ENCODE results near the gene LGALS14.
"Not testable (repeated sequence)": the region's sequence is repeated elsewhere in the genome, so short reads cannot be mapped to it uniquely, and the experiment has no call there.

LGALS14 gene

GRCh38 chr19:39710333-39710890 lies 6.1 kb downstream of the LGALS14 start:
- Histone ChIP-seq H3K27me3 (peaks cover 21% of the 10 kb centered on the region), H3K36me3 (no peaks in the 10 kb centered on the region), H3K9me3 (no peaks in the 10 kb centered on the region), H3K4me3 (ENCODE audit: low read depth in 1 of 2, low read length in 1 of 2) (no peak overlapping the region), H3K27ac (no peak overlapping the region), H3K4me1 (ENCODE audit: control insufficient read depth in 1 of 2, insufficient read depth in 1 of 2, low read depth in 1 of 2, low read length in 1 of 2) (no peaks in the 10 kb centered on the region)
- TF ChIP-seq, protein P1, sequence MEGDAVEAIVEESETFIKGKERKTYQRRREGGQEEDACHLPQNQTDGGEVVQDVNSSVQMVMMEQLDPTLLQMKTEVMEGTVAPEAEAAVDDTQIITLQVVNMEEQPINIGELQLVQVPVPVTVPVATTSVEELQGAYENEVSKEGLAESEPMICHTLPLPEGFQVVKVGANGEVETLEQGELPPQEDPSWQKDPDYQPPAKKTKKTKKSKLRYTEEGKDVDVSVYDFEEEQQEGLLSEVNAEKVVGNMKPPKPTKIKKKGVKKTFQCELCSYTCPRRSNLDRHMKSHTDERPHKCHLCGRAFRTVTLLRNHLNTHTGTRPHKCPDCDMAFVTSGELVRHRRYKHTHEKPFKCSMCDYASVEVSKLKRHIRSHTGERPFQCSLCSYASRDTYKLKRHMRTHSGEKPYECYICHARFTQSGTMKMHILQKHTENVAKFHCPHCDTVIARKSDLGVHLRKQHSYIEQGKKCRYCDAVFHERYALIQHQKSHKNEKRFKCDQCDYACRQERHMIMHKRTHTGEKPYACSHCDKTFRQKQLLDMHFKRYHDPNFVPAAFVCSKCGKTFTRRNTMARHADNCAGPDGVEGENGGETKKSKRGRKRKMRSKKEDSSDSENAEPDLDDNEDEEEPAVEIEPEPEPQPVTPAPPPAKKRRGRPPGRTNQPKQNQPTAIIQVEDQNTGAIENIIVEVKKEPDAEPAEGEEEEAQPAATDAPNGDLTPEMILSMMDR (IDR thresholded peaks at IDR 0.05), result no peak

GRCh38 chr19:39720144-39720543 lies 15.9 kb downstream of the LGALS14 start:
- not testable (repeated sequence) for H3K4me3 ChIP-seq (ENCODE audit: low read depth in 1 of 2, low read length in 1 of 2); H3K9me3 ChIP-seq; H3K4me1 ChIP-seq (ENCODE audit: control insufficient read depth in 1 of 2, insufficient read depth in 1 of 2, low read depth in 1 of 2, low read length in 1 of 2); H3K27ac ChIP-seq; H3K36me3 ChIP-seq
- H3K27me3 ChIP-seq, result peaks cover 17% of the 10 kb centered on the region

- Histone ChIP-seq H3K27ac (no peak overlapping the region), H3K36me3 (peaks cover 4% of the 10 kb centered on the region), H3K27me3 (peaks cover 13% of the 10 kb centered on the region), H3K9me3 (no peaks in the 10 kb centered on the region), H3K4me3 (ENCODE audit: low read depth in 1 of 2, low read length in 1 of 2) (no peak overlapping the region), H3K4me1 (ENCODE audit: control insufficient read depth in 1 of 2, insufficient read depth in 1 of 2, low read depth in 1 of 2, low read length in 1 of 2) (no peaks in the 10 kb centered on the region)
- TF ChIP-seq, protein P1 (IDR thresholded peaks at IDR 0.05), result no peak
These were observed 21.7 kb downstream of the LGALS14 start for GRCh38 chr19:39725995-39726394.

GRCh38 chr19:39727070-39727800 lies 23.0 kb downstream of the LGALS14 start:
- H3K4me1 ChIP-seq (ENCODE audit: control insufficient read depth in 1 of 2, insufficient read depth in 1 of 2, low read depth in 1 of 2, low read length in 1 of 2), result no peaks in the 10 kb centered on the region
- no peak overlapping the region for H3K27ac ChIP-seq
- H3K9me3 ChIP-seq, result no peaks in the 10 kb centered on the region
- no peak overlapping the region for H3K4me3 ChIP-seq (ENCODE audit: low read depth in 1 of 2, low read length in 1 of 2)
- TF ChIP-seq, protein P1 (IDR thresholded peaks at IDR 0.05), result no peak
- H3K36me3 ChIP-seq, result peaks cover 11% of the 10 kb centered on the region
- peaks cover 13% of the 10 kb centered on the region for H3K27me3 ChIP-seq

DNA sequence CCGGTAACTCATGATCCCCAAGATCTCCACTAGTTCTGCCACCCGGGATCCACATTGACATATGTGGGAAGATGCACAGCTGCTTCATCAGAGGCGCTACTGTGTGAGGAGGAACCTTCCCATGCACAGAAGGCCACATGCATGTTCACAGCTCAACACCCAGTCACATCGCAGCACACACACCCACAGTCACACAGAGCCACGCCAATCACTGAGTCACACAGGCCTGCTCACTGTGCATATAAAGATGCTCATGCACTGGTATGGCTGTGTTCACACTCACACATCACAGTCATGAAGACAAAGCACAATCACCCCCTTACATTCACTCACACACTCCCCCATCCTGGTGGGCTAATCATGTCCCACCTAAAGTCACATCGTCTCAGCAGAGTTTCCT lies 23.8 kb downstream of the LGALS14 start:
- TF ChIP-seq, protein P1 (IDR thresholded peaks at IDR 0.05), result no peak
- H3K36me3 ChIP-seq, result peaks cover 11% of the 10 kb centered on the region
- peaks cover 13% of the 10 kb centered on the region for H3K27me3 ChIP-seq
- no peak overlapping the region for H3K27ac ChIP-seq
- H3K4me3 ChIP-seq (ENCODE audit: low read depth in 1 of 2, low read length in 1 of 2), result no peak overlapping the region
- H3K4me1 ChIP-seq (ENCODE audit: control insufficient read depth in 1 of 2, insufficient read depth in 1 of 2, low read depth in 1 of 2, low read length in 1 of 2), result no peaks in the 10 kb centered on the region
- H3K9me3 ChIP-seq, result no peaks in the 10 kb centered on the region

DNA sequence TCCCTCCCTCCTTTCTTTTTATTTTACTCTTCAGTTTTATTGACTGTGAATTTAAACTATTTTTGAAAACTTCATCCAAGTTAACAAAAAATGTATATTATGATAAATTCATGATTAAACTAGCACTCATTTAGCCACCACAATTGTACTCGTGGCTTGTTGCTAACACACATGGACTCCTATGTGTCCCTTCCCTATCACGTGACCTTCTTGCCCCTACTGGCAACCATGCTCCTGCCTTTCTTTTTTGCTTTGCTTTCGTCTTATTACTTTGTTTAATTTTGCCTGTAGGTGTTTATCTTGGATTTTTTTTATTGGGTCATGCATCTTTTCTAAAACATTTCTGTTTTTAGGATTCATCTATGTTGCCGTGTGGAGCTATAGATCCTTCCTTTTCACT lies 25.3 kb downstream of the LGALS14 start:
- H3K4me3 ChIP-seq (ENCODE audit: low read depth in 1 of 2, low read length in 1 of 2), result no peak overlapping the region
- H3K27ac ChIP-seq, result no peak overlapping the region
- H3K9me3 ChIP-seq, result no peaks in the 10 kb centered on the region
- TF ChIP-seq, protein P1 (IDR thresholded peaks at IDR 0.05), result no peak
- H3K36me3 ChIP-seq, result peaks cover 25% of the 10 kb centered on the region
- H3K4me1 ChIP-seq (ENCODE audit: control insufficient read depth in 1 of 2, insufficient read depth in 1 of 2, low read depth in 1 of 2, low read length in 1 of 2), result no peaks in the 10 kb centered on the region
- peaks cover 7% of the 10 kb centered on the region for H3K27me3 ChIP-seq

Data from neutrophil (primary cell).